ENCODE measurements around the gene SCRG1. TPM values are rescaled to one million over a fixed set of nuclear protein-coding genes. Genes with fewer than 3 reads are reported as not detected.
A peak's percentile ranks its signal among the peaks of the same experiment; 100 is the strongest.

SCRG1 gene
- total RNA-seq, 1 donor from 2014 or later: not detected

DNA sequence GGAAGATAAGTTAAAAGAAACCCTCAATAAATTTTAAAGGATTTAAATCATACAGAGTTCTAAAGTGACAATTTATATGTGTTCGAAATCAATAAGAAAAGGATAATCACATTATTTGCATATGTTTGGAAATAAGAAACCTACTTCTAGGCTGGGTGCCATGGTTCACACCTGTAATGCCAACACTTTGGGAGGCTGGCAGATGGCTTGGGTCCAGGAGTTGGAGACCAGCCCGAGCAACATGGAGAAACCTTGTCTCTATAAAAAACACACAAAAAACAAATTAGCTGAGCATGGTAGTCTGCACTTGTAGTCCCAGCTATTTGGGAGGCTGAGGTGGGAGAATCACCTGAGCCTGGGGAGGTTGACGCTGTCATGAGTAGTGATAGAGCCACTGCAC, 36.2 kb downstream of the SCRG1 start:
- no peaks in the 10 kb centered on the region for H3K4me1 Mint-ChIP-seq (ENCODE audit: unreplicated experiment)
- H3K36me3 Mint-ChIP-seq: no peaks in the 10 kb centered on the region
- H3K27ac Mint-ChIP-seq: no peak overlapping the region
- H3K9me3 Mint-ChIP-seq: no peaks in the 10 kb centered on the region
- H3K4me3 Mint-ChIP-seq: no peak overlapping the region
- DNase-seq (ENCODE audit: extremely low spot score, unreplicated experiment): no peak
- TF ChIP-seq, protein P1, sequence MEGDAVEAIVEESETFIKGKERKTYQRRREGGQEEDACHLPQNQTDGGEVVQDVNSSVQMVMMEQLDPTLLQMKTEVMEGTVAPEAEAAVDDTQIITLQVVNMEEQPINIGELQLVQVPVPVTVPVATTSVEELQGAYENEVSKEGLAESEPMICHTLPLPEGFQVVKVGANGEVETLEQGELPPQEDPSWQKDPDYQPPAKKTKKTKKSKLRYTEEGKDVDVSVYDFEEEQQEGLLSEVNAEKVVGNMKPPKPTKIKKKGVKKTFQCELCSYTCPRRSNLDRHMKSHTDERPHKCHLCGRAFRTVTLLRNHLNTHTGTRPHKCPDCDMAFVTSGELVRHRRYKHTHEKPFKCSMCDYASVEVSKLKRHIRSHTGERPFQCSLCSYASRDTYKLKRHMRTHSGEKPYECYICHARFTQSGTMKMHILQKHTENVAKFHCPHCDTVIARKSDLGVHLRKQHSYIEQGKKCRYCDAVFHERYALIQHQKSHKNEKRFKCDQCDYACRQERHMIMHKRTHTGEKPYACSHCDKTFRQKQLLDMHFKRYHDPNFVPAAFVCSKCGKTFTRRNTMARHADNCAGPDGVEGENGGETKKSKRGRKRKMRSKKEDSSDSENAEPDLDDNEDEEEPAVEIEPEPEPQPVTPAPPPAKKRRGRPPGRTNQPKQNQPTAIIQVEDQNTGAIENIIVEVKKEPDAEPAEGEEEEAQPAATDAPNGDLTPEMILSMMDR (conservative IDR thresholded peaks at IDR 0.05): no peak
- H3K27me3 Mint-ChIP-seq: no peaks in the 10 kb centered on the region

DNA sequence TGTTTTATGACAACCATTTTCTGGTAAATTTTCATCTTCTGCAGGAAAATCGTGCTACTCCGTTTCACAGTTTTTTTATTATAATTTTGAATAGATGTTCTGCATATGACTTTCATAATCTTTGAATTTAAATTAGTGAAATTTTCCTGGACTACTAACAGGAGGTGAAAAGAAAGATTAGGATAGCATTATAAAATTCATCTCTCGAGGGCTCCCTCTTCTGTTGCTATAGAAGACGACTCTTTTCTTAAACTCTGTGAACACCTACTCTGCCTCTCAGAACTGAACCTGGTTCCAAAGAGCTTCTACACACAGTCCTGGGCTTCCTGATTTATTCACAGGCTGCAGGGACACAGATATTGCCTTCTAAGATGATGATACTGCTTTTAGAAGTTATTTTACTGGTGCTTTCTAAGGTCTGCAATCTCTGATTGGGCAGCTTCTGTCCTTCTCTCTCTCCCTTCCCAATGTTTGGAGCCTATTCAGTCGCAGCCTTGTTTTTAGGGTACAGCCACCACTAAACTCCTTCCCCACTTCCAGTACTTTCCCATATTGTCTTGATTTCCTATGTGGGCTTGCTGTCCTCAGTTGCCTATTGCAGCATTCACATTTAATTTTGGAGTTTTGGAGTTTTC, 38.2 kb downstream of the SCRG1 start:
- H3K9me3 Mint-ChIP-seq: no peaks in the 10 kb centered on the region
- no peaks in the 10 kb centered on the region for H3K27me3 Mint-ChIP-seq
- no peak overlapping the region for H3K27ac Mint-ChIP-seq
- H3K4me1 Mint-ChIP-seq (ENCODE audit: unreplicated experiment): no peaks in the 10 kb centered on the region
- H3K4me3 Mint-ChIP-seq: no peak overlapping the region
- H3K36me3 Mint-ChIP-seq: no peaks in the 10 kb centered on the region
- DNase-seq (ENCODE audit: extremely low spot score, unreplicated experiment): no peak
- TF ChIP-seq, protein P1 (conservative IDR thresholded peaks at IDR 0.05): peak; percentile 53

DNA sequence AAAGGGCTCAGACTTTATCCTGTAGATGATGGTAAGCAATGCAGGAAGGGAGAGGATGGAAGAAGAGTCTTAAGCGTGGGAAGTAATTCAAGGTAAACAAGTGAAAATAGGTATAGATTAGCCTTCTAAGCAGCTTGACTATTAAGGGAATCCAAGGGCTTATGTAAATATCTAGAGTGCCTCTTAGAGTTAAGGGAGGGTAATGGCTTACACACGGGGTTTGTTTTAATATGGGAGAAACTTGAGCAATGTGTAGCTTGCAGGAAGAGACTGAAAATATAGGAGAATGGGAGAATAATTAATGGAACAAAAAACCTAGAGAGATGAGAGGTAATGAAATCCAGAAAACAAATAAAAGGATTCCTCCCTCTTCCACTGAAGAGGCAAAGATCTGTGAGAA, 41.0 kb downstream of the SCRG1 start:
- Mint-ChIP-seq H3K27me3 (no peaks in the 10 kb centered on the region), H3K9me3 (no peaks in the 10 kb centered on the region), H3K27ac (no peak overlapping the region), H3K4me1 (ENCODE audit: unreplicated experiment) (no peaks in the 10 kb centered on the region), H3K36me3 (no peaks in the 10 kb centered on the region), H3K4me3 (no peak overlapping the region)
- no peak for DNase-seq (ENCODE audit: extremely low spot score, unreplicated experiment)
- TF ChIP-seq, protein P1 (conservative IDR thresholded peaks at IDR 0.05): no peak

DNA sequence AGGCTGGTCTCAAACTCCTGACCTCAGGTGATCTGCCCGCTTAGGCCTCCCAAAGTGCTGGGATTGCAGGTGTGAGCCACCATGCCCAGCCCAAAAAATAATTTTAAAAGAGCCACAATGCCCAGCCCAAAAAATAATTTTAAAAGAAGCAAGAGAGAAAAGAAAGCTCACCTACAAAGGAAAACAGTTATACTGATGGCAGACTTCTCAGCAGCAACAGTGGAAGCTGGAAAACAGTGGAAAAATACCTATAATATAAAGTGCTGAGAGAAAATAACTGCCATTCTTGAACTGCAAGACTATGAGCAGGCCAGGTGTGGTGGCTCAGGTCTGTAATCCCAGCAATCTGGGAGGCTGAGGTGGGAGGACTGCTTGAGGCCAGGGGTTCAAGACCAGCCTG, 51.4 kb downstream of the SCRG1 start:
- TF ChIP-seq, protein P1 (conservative IDR thresholded peaks at IDR 0.05): no peak
- Mint-ChIP-seq H3K27me3 (no peaks in the 10 kb centered on the region), H3K4me1 (ENCODE audit: unreplicated experiment) (no peaks in the 10 kb centered on the region), H3K36me3 (no peaks in the 10 kb centered on the region), H3K27ac (no peak overlapping the region), H3K9me3 (no peaks in the 10 kb centered on the region), H3K4me3 (no peak overlapping the region)
- DNase-seq (ENCODE audit: extremely low spot score, unreplicated experiment): no peak

DNA sequence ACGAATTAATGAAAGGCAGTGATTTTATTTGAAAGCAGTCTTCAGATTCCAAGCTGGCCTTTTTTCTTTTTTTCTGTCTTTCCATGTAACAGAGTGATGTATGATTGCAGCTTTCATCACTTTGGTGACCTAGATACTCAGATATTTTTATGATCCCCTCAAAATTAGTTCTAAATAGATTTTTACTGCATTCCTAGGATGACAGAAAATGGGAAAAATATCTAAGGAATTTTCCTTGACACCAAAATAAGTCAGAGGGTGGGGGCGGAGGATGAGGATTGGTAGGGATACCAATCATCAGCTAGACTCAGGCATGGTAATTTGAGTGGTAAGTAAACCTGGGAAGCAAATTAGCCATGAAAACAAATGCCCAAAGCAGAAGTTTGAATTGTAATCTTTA, 52.8 kb downstream of the SCRG1 start:
- Mint-ChIP-seq H3K27me3 (no peaks in the 10 kb centered on the region), H3K9me3 (no peaks in the 10 kb centered on the region), H3K27ac (no peak overlapping the region), H3K4me1 (ENCODE audit: unreplicated experiment) (no peaks in the 10 kb centered on the region), H3K4me3 (no peak overlapping the region), H3K36me3 (no peaks in the 10 kb centered on the region)
- TF ChIP-seq, protein P1 (conservative IDR thresholded peaks at IDR 0.05): no peak
- no peak for DNase-seq (ENCODE audit: extremely low spot score, unreplicated experiment)

DNA sequence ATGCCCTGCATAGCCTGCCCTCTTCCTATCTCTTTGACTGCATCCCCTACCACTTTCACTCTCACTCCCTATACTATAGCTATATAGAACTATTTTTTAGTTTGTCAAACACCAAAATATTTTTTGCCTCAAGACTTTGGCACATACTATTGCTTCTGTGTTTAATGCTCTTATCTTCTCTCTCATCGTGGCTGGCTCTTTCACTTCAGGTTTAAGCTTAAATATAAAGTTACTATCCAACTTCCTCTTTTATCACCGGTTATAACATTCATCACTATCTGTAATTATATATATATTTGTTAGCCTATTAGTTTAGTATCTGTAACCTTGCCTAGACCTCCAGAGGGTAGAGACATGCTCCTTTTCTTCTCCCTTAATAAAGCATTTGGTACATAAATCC, 53.3 kb downstream of the SCRG1 start:
- Mint-ChIP-seq H3K4me1 (ENCODE audit: unreplicated experiment) (no peaks in the 10 kb centered on the region), H3K9me3 (no peaks in the 10 kb centered on the region), H3K27me3 (no peaks in the 10 kb centered on the region), H3K36me3 (no peaks in the 10 kb centered on the region), H3K4me3 (no peak overlapping the region), H3K27ac (no peak overlapping the region)
- TF ChIP-seq, protein P1 (conservative IDR thresholded peaks at IDR 0.05): no peak
- DNase-seq (ENCODE audit: extremely low spot score, unreplicated experiment): no peak
